ENCODE results near the gene SLIT3.
"Not testable (repeated sequence)": the region's sequence is repeated elsewhere in the genome, so short reads cannot be mapped to it uniquely, and the experiment has no call there.

SLIT3 gene

GRCh38 chr5:168642019-168642418 is 658.9 kb downstream of the SLIT3 start:
- no peak for DNase-seq (ENCODE audit: extremely low spot score)
- CTCF ChIA-PET: no interaction called here
- TF ChIP-seq, protein P1, sequence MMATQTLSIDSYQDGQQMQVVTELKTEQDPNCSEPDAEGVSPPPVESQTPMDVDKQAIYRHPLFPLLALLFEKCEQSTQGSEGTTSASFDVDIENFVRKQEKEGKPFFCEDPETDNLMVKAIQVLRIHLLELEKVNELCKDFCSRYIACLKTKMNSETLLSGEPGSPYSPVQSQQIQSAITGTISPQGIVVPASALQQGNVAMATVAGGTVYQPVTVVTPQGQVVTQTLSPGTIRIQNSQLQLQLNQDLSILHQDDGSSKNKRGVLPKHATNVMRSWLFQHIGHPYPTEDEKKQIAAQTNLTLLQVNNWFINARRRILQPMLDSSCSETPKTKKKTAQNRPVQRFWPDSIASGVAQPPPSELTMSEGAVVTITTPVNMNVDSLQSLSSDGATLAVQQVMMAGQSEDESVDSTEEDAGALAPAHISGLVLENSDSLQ (IDR thresholded peaks at IDR 0.05): no peak
- TF ChIP-seq ZNF384 (IDR thresholded peaks at IDR 0.05) (no peak), BHLHE40 (IDR thresholded peaks at IDR 0.05; ENCODE audit: borderline replicate concordance) (no peak), SUZ12 (IDR thresholded peaks at IDR 0.05) (no peak), NFRKB (IDR thresholded peaks at IDR 0.05) (no peak)
- POLR2A ChIA-PET: no interaction called here

- POLR2A ChIA-PET; DNase-seq (ENCODE audit: extremely low spot score); CTCF ChIA-PET: not testable (repeated sequence)
Measured at GRCh38 chr5:168638846-168639245, 662.1 kb downstream of the SLIT3 start.

GRCh38 chr5:168637793-168638192 is 663.1 kb downstream of the SLIT3 start:
- DNase-seq (ENCODE audit: extremely low spot score): no peak
- no peak for TF ChIP-seq HDGF (IDR thresholded peaks at IDR 0.05; ENCODE audit: borderline replicate concordance)
- no peak for TF ChIP-seq ARNT (IDR thresholded peaks at IDR 0.05)
- TF ChIP-seq, protein P1 (IDR thresholded peaks at IDR 0.05): no peak
- TF ChIP-seq FOXK2 (IDR thresholded peaks at IDR 0.05): no peak
- no peak for TF ChIP-seq ELF4 (IDR thresholded peaks at IDR 0.05)
- TF ChIP-seq FOXM1 (IDR thresholded peaks at IDR 0.05; ENCODE audit: borderline replicate concordance): no peak
- no peak for TF ChIP-seq SP1 (IDR thresholded peaks at IDR 0.05)
- TF ChIP-seq CTBP1 (IDR thresholded peaks at IDR 0.05; ENCODE audit: borderline replicate concordance): no peak
- no peak for TF ChIP-seq SUZ12 (IDR thresholded peaks at IDR 0.05)
- TF ChIP-seq LEF1 (IDR thresholded peaks at IDR 0.05; ENCODE audit: borderline replicate concordance): no peak
- TF ChIP-seq TARDBP (IDR thresholded peaks at IDR 0.05): no peak
- TF ChIP-seq FOXA1 (IDR thresholded peaks at IDR 0.05): no peak
- no peak for TF ChIP-seq L3MBTL2 (conservative IDR thresholded peaks at IDR 0.05)
- no peak for TF ChIP-seq ZNF384 (IDR thresholded peaks at IDR 0.05)
- ChIA-PET CTCF (no interaction called here), POLR2A (no interaction called here)

DNA sequence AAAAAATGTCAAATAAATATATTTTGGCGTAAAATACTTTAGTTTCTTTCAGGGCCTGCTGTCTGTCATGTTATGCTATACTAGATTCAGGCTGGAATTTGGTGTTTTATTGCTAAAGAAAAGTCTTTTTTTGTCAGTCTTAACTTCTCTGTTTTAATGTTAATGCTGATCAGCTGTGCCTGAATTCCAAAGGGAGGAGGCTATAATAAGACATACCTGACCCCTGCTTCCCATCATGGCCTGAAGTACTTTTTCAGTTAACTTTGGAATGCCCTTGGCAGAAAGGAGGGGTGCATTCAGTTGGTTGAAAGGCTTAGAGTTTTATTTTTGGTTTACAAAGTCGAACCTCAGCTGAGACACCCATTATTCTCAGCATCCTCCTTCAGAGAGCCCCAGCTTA is 663.7 kb downstream of the SLIT3 start:
- ChIA-PET CTCF (no interaction called here), POLR2A (no interaction called here)
- no peak for TF ChIP-seq LEF1 (IDR thresholded peaks at IDR 0.05; ENCODE audit: borderline replicate concordance)
- TF ChIP-seq ARNT (IDR thresholded peaks at IDR 0.05): no peak
- no peak for TF ChIP-seq FOXK2 (IDR thresholded peaks at IDR 0.05)
- TF ChIP-seq SP1 (IDR thresholded peaks at IDR 0.05): no peak
- no peak for TF ChIP-seq ELF4 (IDR thresholded peaks at IDR 0.05)
- no peak for TF ChIP-seq FOXA1 (IDR thresholded peaks at IDR 0.05)
- TF ChIP-seq, protein P1 (IDR thresholded peaks at IDR 0.05): no peak
- no peak for TF ChIP-seq CTBP1 (IDR thresholded peaks at IDR 0.05; ENCODE audit: borderline replicate concordance)
- no peak for TF ChIP-seq NFRKB (IDR thresholded peaks at IDR 0.05)
- no peak for TF ChIP-seq BHLHE40 (IDR thresholded peaks at IDR 0.05; ENCODE audit: borderline replicate concordance)
- no peak for TF ChIP-seq ZNF384 (IDR thresholded peaks at IDR 0.05)
- TF ChIP-seq FOXM1 (IDR thresholded peaks at IDR 0.05; ENCODE audit: borderline replicate concordance): no peak
- no peak for TF ChIP-seq SUZ12 (IDR thresholded peaks at IDR 0.05)
- TF ChIP-seq L3MBTL2 (conservative IDR thresholded peaks at IDR 0.05): no peak
- no peak for TF ChIP-seq TARDBP (IDR thresholded peaks at IDR 0.05)
- no peak for TF ChIP-seq HDGF (IDR thresholded peaks at IDR 0.05; ENCODE audit: borderline replicate concordance)
- DNase-seq (ENCODE audit: extremely low spot score): no peak

- POLR2A ChIA-PET: interaction anchor here (1.0 kb wide), 1 partner anchor 12 kb away, joined by 3 read pairs; no protein-coding TSS in a partner anchor
- CTCF ChIA-PET; DNase-seq (ENCODE audit: extremely low spot score): not testable (repeated sequence)
Measured at GRCh38 chr5:168630958-168631357, 670.0 kb downstream of the SLIT3 start.

GRCh38 chr5:168624850-168625364 is 676.0 kb downstream of the SLIT3 start:
- ChIA-PET CTCF (no interaction called here), POLR2A (no interaction called here)
- TF ChIP-seq NFRKB (IDR thresholded peaks at IDR 0.05) (no peak), TARDBP (IDR thresholded peaks at IDR 0.05) (no peak), LEF1 (IDR thresholded peaks at IDR 0.05; ENCODE audit: borderline replicate concordance) (no peak), L3MBTL2 (conservative IDR thresholded peaks at IDR 0.05) (no peak), FOXA1 (IDR thresholded peaks at IDR 0.05) (no peak), SP1 (IDR thresholded peaks at IDR 0.05) (no peak), HDGF (IDR thresholded peaks at IDR 0.05; ENCODE audit: borderline replicate concordance) (no peak), FOXM1 (IDR thresholded peaks at IDR 0.05; ENCODE audit: borderline replicate concordance) (no peak), ARNT (IDR thresholded peaks at IDR 0.05) (no peak), BHLHE40 (IDR thresholded peaks at IDR 0.05; ENCODE audit: borderline replicate concordance) (no peak), ELF4 (IDR thresholded peaks at IDR 0.05) (no peak), FOXK2 (IDR thresholded peaks at IDR 0.05) (no peak), ZNF384 (IDR thresholded peaks at IDR 0.05) (no peak), SUZ12 (IDR thresholded peaks at IDR 0.05) (no peak)
- TF ChIP-seq, protein P1 (IDR thresholded peaks at IDR 0.05): no peak
- no peak for DNase-seq (ENCODE audit: extremely low spot score)
